SK-N-SH (cell line): Measurements from ENCODE around the gene SPAG9. TPM values are rescaled to one million over a fixed set of nuclear protein-coding genes. Genes with fewer than 3 reads are reported as not detected.

ENCODE experiments used
- ELF1 ChIP-seq: IDR thresholded peaks from 2 replicates; pipeline ENCODE4 v1.4.0; 2012
- FOXJ3 ChIP-seq: sonication (generic); formaldehyde crosslinking; IDR thresholded peaks from 2 replicates; pipeline ENCODE4 v1.5.1; 2020; ENCODE audit warnings: mild to moderate bottlenecking, missing genetic modification reagents
- GABPA ChIP-seq: IDR thresholded peaks from 2 replicates; pipeline ENCODE4 v1.4.0; 2012; ENCODE audit warnings: low read depth, mild to moderate bottlenecking
- IRF3 ChIP-seq: fragments of 150-350 bp; IDR thresholded peaks from 2 replicates; pipeline ENCODE4 v1.6.1; 2016; ENCODE audit warnings: mild to moderate bottlenecking, low read depth, low read length
- NRF1 ChIP-seq: IDR thresholded peaks from 2 replicates; pipeline ENCODE4 v1.6.1; 2012; ENCODE audit warnings: low read depth, mild to moderate bottlenecking, low read length
- PBX3 ChIP-seq: IDR thresholded peaks from 2 replicates; pipeline ENCODE4; 2012
- REST ChIP-seq: IDR thresholded peaks from 2 replicates; pipeline ENCODE4 v1.6.1; 2012; ENCODE audit warnings: mild to moderate bottlenecking, low read depth, low read length, moderate library complexity
- RFX5 ChIP-seq: IDR thresholded peaks from 2 replicates; pipeline ENCODE4 v1.6.1; 2012; ENCODE audit warnings: mild to moderate bottlenecking, improper control_type of control experiment, low read length
- TAF1 ChIP-seq: IDR thresholded peaks from 2 replicates; pipeline ENCODE4 v1.6.1; 2012; ENCODE audit warnings: low read depth, mild to moderate bottlenecking, low read length, moderate library complexity, borderline replicate concordance
- USF1 ChIP-seq: IDR thresholded peaks from 2 replicates; pipeline ENCODE4 v1.4.0; 2012; ENCODE audit warnings: low read depth, borderline replicate concordance
- YY1 ChIP-seq: IDR thresholded peaks from 2 replicates; pipeline ENCODE4 v1.4.0; 2012; ENCODE audit warnings: low read depth, mild to moderate bottlenecking
- ZBTB33 ChIP-seq: IDR thresholded peaks from 2 replicates; pipeline ENCODE4 v1.4.0; 2012; ENCODE audit warnings: low read depth, borderline replicate concordance
- polyA plus RNA-seq, 3 experiments: library from polyadenylated mRNA; depleted of rRNA; stranded (reverse); fragments of >200 nt; gene quantifications; 2 replicates each; pipeline ENCODE4 v1.2.3, GENCODE V29; 2012

Gene SPAG9
- polyA plus RNA-seq, 1 of the 3 experiments (the other 2 are of a cell fraction) = 32.1 TPM

- TF ChIP-seq REST = 0 out of 2 replicates have a peak, but pooled peaks have one; percentile 26
- TF ChIP-seq RFX5 = no peak
- TF ChIP-seq YY1 = no peak
- no peak for TF ChIP-seq IRF3
- no peak for TF ChIP-seq PBX3
- TF ChIP-seq TAF1 = 0 out of 2 replicates have a peak, but pooled peaks have one; percentile 29
- TF ChIP-seq ZBTB33 = no peak
- TF ChIP-seq ELF1 = no peak
- TF ChIP-seq USF1 = no peak
- TF ChIP-seq NRF1 = peak; percentile 52
- no peak for TF ChIP-seq GABPA
- no peak for TF ChIP-seq FOXJ3 (CRISPR knock-in tag)
- TF ChIP-seq, all 33 proteins: peak for 8
Measured at GRCh38 chr17:51166987-51167931, 46.6 kb upstream of the SPAG9 start (continued).
